ENCODE measurements around the gene CCDC30.

The CCDC30 gene

DNA sequence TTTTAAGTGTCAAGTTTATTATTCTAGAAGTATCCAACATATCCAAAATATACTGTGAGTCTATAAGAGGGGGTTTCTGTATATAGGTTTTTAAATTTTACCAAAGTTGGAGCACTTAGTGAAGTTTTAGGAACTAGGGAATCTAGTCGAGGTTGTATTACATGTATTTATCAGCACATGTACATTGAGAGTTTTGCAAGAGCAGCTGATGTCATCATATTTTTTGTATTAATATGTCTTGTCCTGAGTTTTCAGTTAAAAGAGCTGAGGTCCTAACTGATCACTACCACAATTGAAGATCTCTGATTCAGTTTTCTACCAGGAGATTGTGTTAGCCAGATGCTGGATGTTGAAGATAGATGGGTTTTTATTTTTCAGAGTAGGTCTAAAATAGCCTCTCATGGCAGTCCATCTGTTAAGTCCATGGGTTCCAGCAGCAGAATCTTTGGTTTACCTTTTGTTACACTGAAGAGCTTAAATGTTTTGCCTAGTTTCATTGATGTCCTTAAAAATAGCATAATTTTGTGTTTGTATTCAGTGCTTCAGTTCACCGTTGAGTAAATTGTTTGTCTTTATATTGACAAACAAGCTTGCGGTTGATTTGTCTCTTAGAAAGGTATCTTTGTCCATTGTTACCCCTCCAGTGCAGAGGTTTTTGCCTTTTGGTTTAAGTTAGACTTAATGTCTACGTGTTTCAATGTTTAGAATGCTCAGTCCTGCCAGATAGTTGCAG lies 235.2 kb downstream of the CCDC30 start:
- no peak overlapping the region for H3K27ac ChIP-seq (ENCODE audit: insufficient read depth, low read length, poor library complexity, severe bottlenecking)
- no peaks in the 10 kb centered on the region for H3K9me3 ChIP-seq (ENCODE audit: control insufficient read depth, low read length)
- peaks cover 82% of the 10 kb centered on the region for H3K36me3 ChIP-seq (ENCODE audit: control insufficient read depth, insufficient read depth, low read length)
- no peaks in the 10 kb centered on the region for H3K27me3 ChIP-seq (replicated peaks; ENCODE audit: control insufficient read depth, insufficient read depth, low read length, poor library complexity, severe bottlenecking)
- no peaks in the 10 kb centered on the region for H3K4me1 ChIP-seq (ENCODE audit: control insufficient read depth, insufficient read depth, low read length, poor library complexity, severe bottlenecking)
- no peak overlapping the region for H3K4me3 ChIP-seq (ENCODE audit: insufficient read depth, low read depth, low read length, poor library complexity, severe bottlenecking)
- no peak for DNase-seq

DNA sequence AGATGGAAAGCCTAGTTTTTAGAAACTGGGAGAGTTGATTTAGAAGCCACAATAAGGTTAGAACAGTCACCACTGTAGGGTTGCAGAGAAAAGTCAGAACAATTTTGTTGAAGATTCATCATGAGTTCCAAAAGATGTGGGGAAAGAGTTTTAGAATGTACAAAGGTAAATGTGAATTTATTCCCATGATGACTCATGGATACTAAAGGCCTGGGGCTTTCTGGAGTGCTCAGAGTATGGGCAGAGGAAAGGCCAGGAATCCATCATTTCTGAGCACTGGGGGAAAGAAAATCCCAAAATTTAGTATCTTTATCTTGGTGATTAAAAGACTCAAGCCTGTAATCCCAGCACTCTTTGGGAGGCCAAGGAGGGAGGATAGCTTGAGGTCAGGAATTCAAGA lies 236.9 kb downstream of the CCDC30 start:
- Histone ChIP-seq H3K4me3 (ENCODE audit: insufficient read depth, low read depth, low read length, poor library complexity, severe bottlenecking) (no peak overlapping the region), H3K4me1 (ENCODE audit: control insufficient read depth, insufficient read depth, low read length, poor library complexity, severe bottlenecking) (no peaks in the 10 kb centered on the region), H3K27ac (ENCODE audit: insufficient read depth, low read length, poor library complexity, severe bottlenecking) (no peak overlapping the region), H3K36me3 (ENCODE audit: control insufficient read depth, insufficient read depth, low read length) (peaks cover 89% of the 10 kb centered on the region), H3K27me3 (replicated peaks; ENCODE audit: control insufficient read depth, insufficient read depth, low read length, poor library complexity, severe bottlenecking) (no peaks in the 10 kb centered on the region), H3K9me3 (ENCODE audit: control insufficient read depth, low read length) (no peaks in the 10 kb centered on the region)
- no peak for DNase-seq

DNA sequence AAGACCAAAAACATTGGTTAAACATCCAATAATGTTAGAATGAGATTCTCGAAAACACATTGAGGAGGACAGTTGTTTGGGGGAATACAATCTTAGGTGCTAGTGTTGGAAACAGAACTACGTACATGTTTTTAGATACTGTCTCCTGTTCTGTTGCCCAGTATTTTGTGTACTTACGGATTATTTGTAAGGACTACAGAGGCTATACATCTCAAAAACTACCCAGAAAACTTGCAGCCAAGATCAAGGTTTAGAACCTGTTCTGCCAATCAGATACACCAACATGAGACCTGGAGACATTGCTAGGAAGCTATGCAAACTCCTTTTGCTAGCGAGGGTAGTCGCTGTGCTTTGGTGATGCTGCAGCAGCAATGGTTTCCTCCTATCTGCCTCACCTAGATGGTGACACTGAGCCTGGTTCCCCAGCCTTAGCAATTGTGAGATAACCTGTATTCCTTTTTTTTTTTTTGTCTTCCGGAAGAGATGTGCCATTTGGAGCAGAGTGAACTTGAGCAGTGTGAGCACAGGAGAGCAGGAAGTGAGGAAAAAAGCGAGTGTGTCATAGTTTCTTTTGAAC lies 240.9 kb downstream of the CCDC30 start:
- no peak for DNase-seq
- Histone ChIP-seq H3K27me3 (replicated peaks; ENCODE audit: control insufficient read depth, insufficient read depth, low read length, poor library complexity, severe bottlenecking) (no peaks in the 10 kb centered on the region), H3K27ac (ENCODE audit: insufficient read depth, low read length, poor library complexity, severe bottlenecking) (no peak overlapping the region), H3K9me3 (ENCODE audit: control insufficient read depth, low read length) (no peaks in the 10 kb centered on the region), H3K36me3 (ENCODE audit: control insufficient read depth, insufficient read depth, low read length) (peaks cover 51% of the 10 kb centered on the region), H3K4me1 (ENCODE audit: control insufficient read depth, insufficient read depth, low read length, poor library complexity, severe bottlenecking) (no peaks in the 10 kb centered on the region), H3K4me3 (ENCODE audit: insufficient read depth, low read depth, low read length, poor library complexity, severe bottlenecking) (no peak overlapping the region)

All from effector memory CD4-positive, alpha-beta T cell (primary cell).